Heart left ventricle (tissue), 13 donors: Measurements from ENCODE around the gene SGPP2.

Experiments used
- POLR2A ChIP-seq, 2 donors: fragments of 450-650 bp; IDR thresholded peaks; one replicate each; pipeline ENCODE4 v1.6.1; 2017; ENCODE audit warnings: antibody characterized with exemption in 2 of 2, mild to moderate bottlenecking in 2 of 2, moderate library complexity in 2 of 2
- TF ChIP-seq, protein P1 (sequence below), 12 donors: fragments of 200-600 bp; sonication (generic) in 4 of 12; IDR thresholded peaks; one replicate each; pipeline versions ENCODE4 v1.5.0 to v1.8.0; 2018 to 2022; ENCODE audit warnings: antibody characterized with exemption in 12 of 12, mild to moderate bottlenecking in 5 of 12
- donor health status: ischemic (EF 13 %, LVEDD 7.1; RV severe dilation, severe dysfunction).
- donor health status: DM: no; HTN: yes; CAD: no.
- donor health status: DM: no; HTN: no; CAD: no.
- donor health status: ischemic (EF 25% LVEDD 6.9; RV normal size, moderate dysfunction).
- donor health status: ischemic (EF 25% LVEDD 5.7; RV mildly dilated, moderate dysfunction).
- donor health status: ischemic (EF 35%, LVEDD 5.7; RV mildly dilated, moderate dysfunction).
- donor health status: nonischemic (EF 11% LVEDD 7.7; RV severe dilation, severe dysfunction).
- donor health status: DM: yes; HTN: yes; CAD: no.
- donor health status: PGD.
- donor health status: ischemic (EF 29% LVEDD 5.4; RV normal size, mild dysfunction).
- donor health status: nonischemic (EF 23%, LVEDD 6.1; RV moderate dilation, normal function).

DNA sequence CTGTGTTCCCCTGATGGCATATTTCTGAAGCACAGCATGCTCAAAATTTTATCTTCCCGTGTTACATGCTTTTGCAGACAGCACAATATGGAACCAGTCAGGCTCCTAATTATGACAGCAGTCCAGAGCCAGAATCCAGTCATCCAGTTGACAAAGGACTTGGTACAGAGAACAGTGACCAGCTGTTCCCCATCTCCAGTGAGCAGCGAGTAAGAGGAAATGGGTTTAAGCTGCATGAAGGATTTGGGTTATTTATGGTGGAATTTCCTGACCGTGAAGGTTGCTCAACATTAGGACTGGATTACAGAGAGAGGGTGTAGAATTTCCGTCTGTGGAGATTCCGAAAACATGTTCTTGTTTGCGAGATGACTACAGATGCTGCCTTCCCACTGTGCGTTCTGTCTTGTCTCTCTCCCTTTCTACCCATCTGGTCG lies 24.4 kb downstream of the SGPP2 start:
- TF ChIP-seq, protein P1, sequence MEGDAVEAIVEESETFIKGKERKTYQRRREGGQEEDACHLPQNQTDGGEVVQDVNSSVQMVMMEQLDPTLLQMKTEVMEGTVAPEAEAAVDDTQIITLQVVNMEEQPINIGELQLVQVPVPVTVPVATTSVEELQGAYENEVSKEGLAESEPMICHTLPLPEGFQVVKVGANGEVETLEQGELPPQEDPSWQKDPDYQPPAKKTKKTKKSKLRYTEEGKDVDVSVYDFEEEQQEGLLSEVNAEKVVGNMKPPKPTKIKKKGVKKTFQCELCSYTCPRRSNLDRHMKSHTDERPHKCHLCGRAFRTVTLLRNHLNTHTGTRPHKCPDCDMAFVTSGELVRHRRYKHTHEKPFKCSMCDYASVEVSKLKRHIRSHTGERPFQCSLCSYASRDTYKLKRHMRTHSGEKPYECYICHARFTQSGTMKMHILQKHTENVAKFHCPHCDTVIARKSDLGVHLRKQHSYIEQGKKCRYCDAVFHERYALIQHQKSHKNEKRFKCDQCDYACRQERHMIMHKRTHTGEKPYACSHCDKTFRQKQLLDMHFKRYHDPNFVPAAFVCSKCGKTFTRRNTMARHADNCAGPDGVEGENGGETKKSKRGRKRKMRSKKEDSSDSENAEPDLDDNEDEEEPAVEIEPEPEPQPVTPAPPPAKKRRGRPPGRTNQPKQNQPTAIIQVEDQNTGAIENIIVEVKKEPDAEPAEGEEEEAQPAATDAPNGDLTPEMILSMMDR (IDR thresholded peaks at IDR 0.05) = no peak
- TF ChIP-seq POLR2A (IDR thresholded peaks at IDR 0.05) = no peak
